Calu3 (cell line): ENCODE measurements around the gene DLG2. TPM values are rescaled to one million over a fixed set of nuclear protein-coding genes. Genes with fewer than 3 reads are reported as not detected.

ENCODE experiments used
- BruUV-seq: library from RNA; stranded (reverse); fragments of 400-500 nt; replicated peaks from 2 replicates; lab custom pipeline; 2021; lab: Mats Ljungman, UMichigan
- CTCF ChIA-PET: fragments of 300-600 bp; sonication (Branson Sonifier 250); formaldehyde crosslinking; loops from one replicate; lab custom pipeline; 2022; ENCODE audit warnings: antibody characterized with exemption; lab: Charles Lee
- DNase-seq: peaks from one replicate; pipeline ENCODE4 v3.0.0; 2022
- H3K27ac Mint-ChIP-seq: one replicate; pipeline ENCODE4 v1.8.0; 2022; ENCODE audit warnings: mixed read lengths; ENCODE audit not compliant: unreplicated experiment
- H3K27me3 Mint-ChIP-seq: one replicate; pipeline ENCODE4 v1.8.0; 2022; ENCODE audit warnings: mixed read lengths; ENCODE audit not compliant: unreplicated experiment
- H3K36me3 Mint-ChIP-seq: one replicate; pipeline ENCODE4 v1.8.0; 2022; ENCODE audit warnings: mild to moderate bottlenecking, moderate library complexity, mixed read lengths; ENCODE audit not compliant: insufficient read depth, unreplicated experiment
- H3K4me1 Mint-ChIP-seq: one replicate; pipeline ENCODE4 v1.8.0; 2022; ENCODE audit warnings: mild to moderate bottlenecking, low read depth, mixed read lengths; ENCODE audit not compliant: unreplicated experiment
- H3K4me3 Mint-ChIP-seq: one replicate; pipeline ENCODE4 v1.8.0; 2022; ENCODE audit warnings: mild to moderate bottlenecking, low read depth, moderate library complexity, mixed read lengths; ENCODE audit not compliant: unreplicated experiment
- H3K9me3 Mint-ChIP-seq: one replicate; pipeline ENCODE4 v1.8.0; 2022; ENCODE audit warnings: low read depth, mixed read lengths; ENCODE audit not compliant: unreplicated experiment
- CTCF ChIP-seq: fragments of 200-600 bp; IDR thresholded peaks from one replicate; pipeline ENCODE4 v1.8.0; 2022; ENCODE audit warnings: antibody characterized with exemption; ENCODE audit not compliant: unreplicated experiment
- intact Hi-C: fragments of 100-400 bp; cut with micrococcal nuclease; formaldehyde crosslinking; loops from one replicate; pipeline ENCODE4 v1.10.0; 2022; ENCODE audit not compliant: unreplicated experiment
- total RNA-seq: library from RNA; stranded (reverse); gene quantifications from 2 replicates; pipeline ENCODE4 v1.2.3, GENCODE V29; 2022

The DLG2 gene
- total RNA-seq, 1 experiment from 2014 or later, result 0.71 TPM

- CTCF ChIA-PET, result no interaction called here
- H3K4me3 Mint-ChIP-seq, result no peak overlapping the region
- intact Hi-C loops, result no loop called here
- BruUV-seq, result no TSS peak
- H3K36me3 Mint-ChIP-seq, result no peaks in the 10 kb centered on the region
- H3K27ac Mint-ChIP-seq, result no peak overlapping the region
- no peaks in the 10 kb centered on the region for H3K9me3 Mint-ChIP-seq
- TF ChIP-seq CTCF, result no peak
- DNase-seq, result no peak
- H3K4me1 Mint-ChIP-seq, result no peaks in the 10 kb centered on the region
- peaks cover 23% of the 10 kb centered on the region for H3K27me3 Mint-ChIP-seq
Observed at GRCh38 chr11:83546368-83546767, 2080.8 kb downstream of the DLG2 start.

DNA sequence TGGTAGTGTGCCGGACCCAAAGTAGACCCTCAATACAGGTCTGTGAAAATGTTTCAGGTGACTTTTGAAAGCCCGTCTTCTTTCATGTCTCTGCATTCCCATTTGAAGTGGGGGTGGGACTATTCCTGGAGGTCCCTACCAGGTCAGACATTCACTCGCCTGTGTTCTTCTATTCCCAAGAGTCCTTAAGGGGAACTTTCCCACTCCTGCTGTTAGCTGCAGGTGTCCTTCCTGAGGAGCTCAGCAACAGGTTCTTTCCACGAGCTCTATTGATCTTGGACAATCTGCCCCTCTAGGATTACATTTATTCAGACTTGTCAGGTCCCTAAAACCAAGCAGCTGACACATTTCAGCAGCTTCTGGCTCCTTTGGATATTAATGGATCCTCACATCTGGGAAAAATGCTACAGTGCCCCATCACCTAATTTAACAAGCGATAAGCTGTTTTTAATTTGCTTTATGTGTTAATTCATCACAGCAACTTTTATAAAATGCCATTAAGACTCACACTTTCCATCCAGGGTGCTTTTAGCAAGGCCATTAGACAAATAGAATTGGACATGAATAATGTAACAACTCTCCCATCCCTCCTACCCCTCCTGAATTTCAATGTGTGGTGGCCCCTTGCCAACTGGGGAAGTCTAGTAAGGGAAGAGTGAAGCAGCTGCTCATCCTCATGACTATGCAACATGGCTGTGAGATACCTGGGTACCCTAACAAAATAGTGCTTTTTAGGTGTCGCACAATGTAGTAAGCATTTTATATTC lies 2081.5 kb downstream of the DLG2 start:
- H3K9me3 Mint-ChIP-seq, result no peaks in the 10 kb centered on the region
- no TSS peak for BruUV-seq
- H3K27ac Mint-ChIP-seq, result no peak overlapping the region
- peaks cover 22% of the 10 kb centered on the region for H3K27me3 Mint-ChIP-seq
- TF ChIP-seq CTCF, result no peak
- no peaks in the 10 kb centered on the region for H3K36me3 Mint-ChIP-seq
- no peaks in the 10 kb centered on the region for H3K4me1 Mint-ChIP-seq
- no peak for DNase-seq
- no peak overlapping the region for H3K4me3 Mint-ChIP-seq
- intact Hi-C loops, result no loop called here
- CTCF ChIA-PET, result no interaction called here

GRCh38 chr11:83544846-83545245 lies 2082.3 kb downstream of the DLG2 start:
- Mint-ChIP-seq H3K4me1 (no peaks in the 10 kb centered on the region), H3K27ac (no peak overlapping the region), H3K9me3 (no peaks in the 10 kb centered on the region), H3K4me3 (no peak overlapping the region), H3K27me3 (peaks cover 22% of the 10 kb centered on the region), H3K36me3 (no peaks in the 10 kb centered on the region)
- intact Hi-C loops, result no loop called here
- no peak for TF ChIP-seq CTCF
- DNase-seq, result no peak
- no TSS peak for BruUV-seq
- CTCF ChIA-PET, result no interaction called here

GRCh38 chr11:83543706-83544439 lies 2083.3 kb downstream of the DLG2 start:
- Mint-ChIP-seq H3K36me3 (no peaks in the 10 kb centered on the region), H3K4me1 (no peaks in the 10 kb centered on the region), H3K9me3 (no peaks in the 10 kb centered on the region), H3K4me3 (no peak overlapping the region), H3K27ac (no peak overlapping the region), H3K27me3 (peaks cover 22% of the 10 kb centered on the region)
- no peak for TF ChIP-seq CTCF
- no peak for DNase-seq
- CTCF ChIA-PET, result no interaction called here
- BruUV-seq, result no TSS peak
- intact Hi-C loops, result no loop called here
